ENCODE data around the gene TEX14. TPM values are rescaled to one million over a fixed set of nuclear protein-coding genes. Genes with fewer than 3 reads are reported as not detected.

The TEX14 gene
- total and polyA plus RNA-seq, 2 experiments from 2014 or later: 0.15 TPM; not detected in 1

GRCh38 chr17:58538811-58539409 lies 152.9 kb downstream of the TEX14 start:
- TF ChIP-seq EZH2phosphoT487 (IDR thresholded peaks at IDR 0.05; ENCODE audit: insufficient read depth, low read depth): no peak
- TF ChIP-seq EZH2 (IDR thresholded peaks at IDR 0.05; ENCODE audit: insufficient read depth, poor library complexity, severe bottlenecking): no peak
- no peaks in the 10 kb centered on the region for H3K9me3 ChIP-seq (ENCODE audit: low read depth)
- H3F3A ChIP-seq (ENCODE audit: insufficient read depth): peaks cover 5% of the 10 kb centered on the region
- H3K9ac ChIP-seq: no peak overlapping the region
- H2AFZ ChIP-seq: no peak overlapping the region
- in situ Hi-C loops (cut with MboI): no loop called here
- peaks cover 11% of the 10 kb centered on the region; the same call in 1 of the 2 replicates for H3K4me1 ChIP-seq (ENCODE audit: insufficient read depth)
- DNase-seq: no peak
- 37 to 40% methylated on average over 6 of the region's 6 CpGs for WGBS, 2 experiments (ENCODE audit: low coverage in 1 of 2, low lambda C conversion rate in 2 of 2, missing lambda C conversion rate in 2 of 2)
- H4K20me1 ChIP-seq (ENCODE audit: insufficient read depth): no peaks in the 10 kb centered on the region
- H3K4me3 ChIP-seq: no peak overlapping the region
- peaks cover 15% of the 10 kb centered on the region for H3K27me3 ChIP-seq (replicated peaks; ENCODE audit: insufficient read depth)
- no peak overlapping the region for H3K4me2 ChIP-seq (ENCODE audit: unreplicated experiment)
- H3K36me3 ChIP-seq (ENCODE audit: low read depth): no peaks in the 10 kb centered on the region
- no peak overlapping the region for H3K27ac ChIP-seq
- no peaks in the 10 kb centered on the region for H3K79me2 ChIP-seq (ENCODE audit: insufficient read depth)
- H3K9me2 ChIP-seq (ENCODE audit: insufficient read depth): no peaks in the 10 kb centered on the region

GRCh38 chr17:58537266-58537665 lies 154.6 kb downstream of the TEX14 start:
- no peak overlapping the region for H3K9ac ChIP-seq
- no peaks in the 10 kb centered on the region for H3K9me2 ChIP-seq (ENCODE audit: insufficient read depth)
- no peaks in the 10 kb centered on the region for H3K36me3 ChIP-seq (ENCODE audit: low read depth)
- peaks cover 5% of the 10 kb centered on the region for H3F3A ChIP-seq (ENCODE audit: insufficient read depth)
- H3K4me1 ChIP-seq (ENCODE audit: insufficient read depth): peaks cover 11% of the 10 kb centered on the region; the same call in 1 of the 2 replicates
- in situ Hi-C loops (cut with MboI): no loop called here
- no peaks in the 10 kb centered on the region for H4K20me1 ChIP-seq (ENCODE audit: insufficient read depth)
- TF ChIP-seq EZH2phosphoT487 (IDR thresholded peaks at IDR 0.05; ENCODE audit: insufficient read depth, low read depth): no peak
- TF ChIP-seq EZH2 (IDR thresholded peaks at IDR 0.05; ENCODE audit: insufficient read depth, poor library complexity, severe bottlenecking): no peak
- H3K79me2 ChIP-seq (ENCODE audit: insufficient read depth): no peaks in the 10 kb centered on the region
- no peak overlapping the region for H3K4me2 ChIP-seq (ENCODE audit: unreplicated experiment)
- no peak overlapping the region for H3K27ac ChIP-seq
- DNase-seq: no peak
- H3K4me3 ChIP-seq: no peak overlapping the region
- H3K27me3 ChIP-seq (replicated peaks; ENCODE audit: insufficient read depth): peaks cover 6% of the 10 kb centered on the region; the same call in 1 of the 2 replicates
- H2AFZ ChIP-seq: no peak overlapping the region
- 51 to 57% methylated on average over 4 of the region's 4 CpGs for WGBS, 2 experiments (ENCODE audit: low coverage in 1 of 2, low lambda C conversion rate in 2 of 2, missing lambda C conversion rate in 2 of 2)
- H3K9me3 ChIP-seq (ENCODE audit: low read depth): no peaks in the 10 kb centered on the region

DNA sequence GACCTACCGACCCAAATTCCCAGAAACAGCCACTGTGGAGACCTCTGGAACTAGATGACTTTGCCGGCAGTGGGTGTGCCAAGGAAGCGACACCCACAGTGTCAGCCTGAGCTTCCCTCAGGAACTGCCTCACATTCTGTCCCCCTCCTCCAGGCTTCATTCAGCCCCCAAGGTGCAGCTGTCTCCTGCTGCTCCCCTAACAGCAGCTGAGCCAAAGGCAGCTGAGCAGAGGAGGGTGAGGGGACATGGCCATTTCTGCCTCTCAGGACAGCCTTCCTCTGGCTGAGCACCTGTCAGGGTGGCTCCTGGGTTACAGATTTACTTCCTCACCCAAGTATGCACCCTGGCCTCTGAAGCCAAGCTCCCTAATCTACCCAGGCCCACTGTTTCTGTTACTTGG lies 155.3 kb downstream of the TEX14 start:
- no peak overlapping the region for H2AFZ ChIP-seq
- peaks cover 5% of the 10 kb centered on the region for H3F3A ChIP-seq (ENCODE audit: insufficient read depth)
- H3K9me2 ChIP-seq (ENCODE audit: insufficient read depth): no peaks in the 10 kb centered on the region
- no peaks in the 10 kb centered on the region for H4K20me1 ChIP-seq (ENCODE audit: insufficient read depth)
- no peak overlapping the region for H3K9ac ChIP-seq
- in situ Hi-C loops (cut with MboI): no loop called here
- TF ChIP-seq EZH2phosphoT487 (IDR thresholded peaks at IDR 0.05; ENCODE audit: insufficient read depth, low read depth) (no peak), EZH2 (IDR thresholded peaks at IDR 0.05; ENCODE audit: insufficient read depth, poor library complexity, severe bottlenecking) (no peak)
- no peak overlapping the region for H3K4me3 ChIP-seq
- no peak for DNase-seq
- H3K9me3 ChIP-seq (ENCODE audit: low read depth): no peaks in the 10 kb centered on the region
- H3K27me3 ChIP-seq (replicated peaks; ENCODE audit: insufficient read depth): peaks cover 3% of the 10 kb centered on the region; the same call in 1 of the 2 replicates
- H3K79me2 ChIP-seq (ENCODE audit: insufficient read depth): no peaks in the 10 kb centered on the region
- no peak overlapping the region for H3K27ac ChIP-seq
- H3K4me2 ChIP-seq (ENCODE audit: unreplicated experiment): no peak overlapping the region
- WGBS, 2 experiments (ENCODE audit: low coverage in 1 of 2, low lambda C conversion rate in 2 of 2, missing lambda C conversion rate in 2 of 2): 64 to 81% methylated on average over 3 of the region's 3 CpGs
- H3K4me1 ChIP-seq (ENCODE audit: insufficient read depth): peaks cover 11% of the 10 kb centered on the region; the same call in 1 of the 2 replicates
- H3K36me3 ChIP-seq (ENCODE audit: low read depth): no peaks in the 10 kb centered on the region

GRCh38 chr17:58535431-58535830 lies 156.4 kb downstream of the TEX14 start:
- 71 to 77% methylated on average over 2 of the region's 2 CpGs for WGBS, 2 experiments (ENCODE audit: low coverage in 1 of 2, low lambda C conversion rate in 2 of 2, missing lambda C conversion rate in 2 of 2)
- no peaks in the 10 kb centered on the region; the same call in 1 of the 2 replicates for H3K27me3 ChIP-seq (replicated peaks; ENCODE audit: insufficient read depth)
- in situ Hi-C loops (cut with MboI): no loop called here
- no peaks in the 10 kb centered on the region for H3K79me2 ChIP-seq (ENCODE audit: insufficient read depth)
- H4K20me1 ChIP-seq (ENCODE audit: insufficient read depth): no peaks in the 10 kb centered on the region
- peaks cover 11% of the 10 kb centered on the region; the same call in 1 of the 2 replicates for H3K4me1 ChIP-seq (ENCODE audit: insufficient read depth)
- no peak overlapping the region for H3K27ac ChIP-seq
- no peak overlapping the region for H3K9ac ChIP-seq
- TF ChIP-seq EZH2 (IDR thresholded peaks at IDR 0.05; ENCODE audit: insufficient read depth, poor library complexity, severe bottlenecking): no peak
- TF ChIP-seq EZH2phosphoT487 (IDR thresholded peaks at IDR 0.05; ENCODE audit: insufficient read depth, low read depth): no peak
- no peak overlapping the region for H2AFZ ChIP-seq
- H3K4me2 ChIP-seq (ENCODE audit: unreplicated experiment): no peak overlapping the region
- no peaks in the 10 kb centered on the region for H3K9me3 ChIP-seq (ENCODE audit: low read depth)
- no peak overlapping the region for H3K4me3 ChIP-seq
- no peaks in the 10 kb centered on the region for H3K9me2 ChIP-seq (ENCODE audit: insufficient read depth)
- peaks cover 5% of the 10 kb centered on the region for H3F3A ChIP-seq (ENCODE audit: insufficient read depth)
- no peaks in the 10 kb centered on the region for H3K36me3 ChIP-seq (ENCODE audit: low read depth)
- peak; percentile 60 for DNase-seq

Measured in GM23248 (cell line).